ENCODE results near the gene UHRF1.

DNA sequence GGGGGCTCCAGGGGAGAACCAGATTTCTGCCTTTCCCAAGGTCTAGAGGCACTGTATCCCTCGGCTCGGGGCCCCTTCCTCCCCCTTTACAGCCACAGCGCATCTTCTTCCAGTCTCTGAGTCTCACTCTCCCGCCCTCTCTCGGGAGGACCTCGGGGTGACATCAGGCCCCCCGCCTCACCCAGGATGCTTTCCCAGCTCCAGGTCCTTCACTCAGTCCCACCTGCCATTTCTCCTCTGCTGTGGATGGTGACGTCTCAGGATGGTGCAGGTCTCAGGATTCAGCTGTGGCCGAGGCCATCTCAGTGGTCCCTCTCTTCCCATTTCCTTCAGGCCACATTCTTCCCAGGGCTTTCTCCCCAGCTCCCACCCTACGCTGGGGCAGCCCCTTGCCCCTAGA, 46.0 kb downstream of the UHRF1 start:
- TF ChIP-seq, protein P1, sequence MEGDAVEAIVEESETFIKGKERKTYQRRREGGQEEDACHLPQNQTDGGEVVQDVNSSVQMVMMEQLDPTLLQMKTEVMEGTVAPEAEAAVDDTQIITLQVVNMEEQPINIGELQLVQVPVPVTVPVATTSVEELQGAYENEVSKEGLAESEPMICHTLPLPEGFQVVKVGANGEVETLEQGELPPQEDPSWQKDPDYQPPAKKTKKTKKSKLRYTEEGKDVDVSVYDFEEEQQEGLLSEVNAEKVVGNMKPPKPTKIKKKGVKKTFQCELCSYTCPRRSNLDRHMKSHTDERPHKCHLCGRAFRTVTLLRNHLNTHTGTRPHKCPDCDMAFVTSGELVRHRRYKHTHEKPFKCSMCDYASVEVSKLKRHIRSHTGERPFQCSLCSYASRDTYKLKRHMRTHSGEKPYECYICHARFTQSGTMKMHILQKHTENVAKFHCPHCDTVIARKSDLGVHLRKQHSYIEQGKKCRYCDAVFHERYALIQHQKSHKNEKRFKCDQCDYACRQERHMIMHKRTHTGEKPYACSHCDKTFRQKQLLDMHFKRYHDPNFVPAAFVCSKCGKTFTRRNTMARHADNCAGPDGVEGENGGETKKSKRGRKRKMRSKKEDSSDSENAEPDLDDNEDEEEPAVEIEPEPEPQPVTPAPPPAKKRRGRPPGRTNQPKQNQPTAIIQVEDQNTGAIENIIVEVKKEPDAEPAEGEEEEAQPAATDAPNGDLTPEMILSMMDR (IDR thresholded peaks at IDR 0.05; ENCODE audit: low read depth, low read length): no peak
- no peak for TF ChIP-seq EZH2phosphoT487 (IDR thresholded peaks at IDR 0.05; ENCODE audit: low read depth)
